HEK293T (cell line): ENCODE results near the gene CDHR3.

Experiments used
- ARNT ChIP-seq: fragments of 450-650 bp; IDR thresholded peaks from 2 replicates; pipeline ENCODE4 v1.6.1; 2017; ENCODE audit warnings: mild to moderate bottlenecking
- BHLHE40 ChIP-seq: fragments of 450-650 bp; IDR thresholded peaks from 2 replicates; pipeline ENCODE4 v1.6.1; 2016; ENCODE audit warnings: mild to moderate bottlenecking, moderate library complexity, borderline replicate concordance
- CTBP1 ChIP-seq: fragments of 450-650 bp; IDR thresholded peaks from 2 replicates; pipeline ENCODE4 v1.6.1; 2016; ENCODE audit warnings: borderline replicate concordance
- FOXA1 ChIP-seq: fragments of 450-650 bp; IDR thresholded peaks from 2 replicates; pipeline ENCODE4 v1.6.1; 2016; ENCODE audit warnings: mild to moderate bottlenecking
- FOXK2 ChIP-seq: fragments of 450-650 bp; IDR thresholded peaks from 2 replicates; pipeline ENCODE4 v1.6.1; 2016; ENCODE audit warnings: mild to moderate bottlenecking
- L3MBTL2 ChIP-seq: fragments of 450-650 bp; conservative IDR thresholded peaks from 2 replicates; pipeline ENCODE4 v1.6.1; 2016; ENCODE audit warnings: mild to moderate bottlenecking
- SP1 ChIP-seq: fragments of 450-650 bp; IDR thresholded peaks from 2 replicates; pipeline ENCODE4 v1.6.1; 2017
- SUZ12 ChIP-seq: fragments of 450-650 bp; IDR thresholded peaks from 2 replicates; pipeline ENCODE4 v1.6.1; 2016; ENCODE audit warnings: mild to moderate bottlenecking
- TARDBP ChIP-seq: fragments of 450-650 bp; IDR thresholded peaks from 2 replicates; pipeline ENCODE4 v1.6.1; 2016
- TF ChIP-seq, protein P1 (sequence below): fragments of 450-650 bp; IDR thresholded peaks from 2 replicates; pipeline ENCODE4 v1.6.1; 2016

GRCh38 chr7:105992905-105993304, 29.8 kb downstream of the CDHR3 start:
- TF ChIP-seq BHLHE40 (no peak), SP1 (no peak), TARDBP (no peak), ARNT (no peak), FOXK2 (no peak), CTBP1 (no peak), L3MBTL2 (no peak), SUZ12 (no peak), FOXA1 (no peak)
- TF ChIP-seq, protein P1, sequence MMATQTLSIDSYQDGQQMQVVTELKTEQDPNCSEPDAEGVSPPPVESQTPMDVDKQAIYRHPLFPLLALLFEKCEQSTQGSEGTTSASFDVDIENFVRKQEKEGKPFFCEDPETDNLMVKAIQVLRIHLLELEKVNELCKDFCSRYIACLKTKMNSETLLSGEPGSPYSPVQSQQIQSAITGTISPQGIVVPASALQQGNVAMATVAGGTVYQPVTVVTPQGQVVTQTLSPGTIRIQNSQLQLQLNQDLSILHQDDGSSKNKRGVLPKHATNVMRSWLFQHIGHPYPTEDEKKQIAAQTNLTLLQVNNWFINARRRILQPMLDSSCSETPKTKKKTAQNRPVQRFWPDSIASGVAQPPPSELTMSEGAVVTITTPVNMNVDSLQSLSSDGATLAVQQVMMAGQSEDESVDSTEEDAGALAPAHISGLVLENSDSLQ = no peak
